ENCODE results near the gene FAM177A1. TPM values are rescaled to one million over a fixed set of nuclear protein-coding genes. Genes with fewer than 3 reads are reported as not detected.

FAM177A1 gene
- polyA plus RNA-seq, 1 donor from 2014 or later, result 124 TPM

DNA sequence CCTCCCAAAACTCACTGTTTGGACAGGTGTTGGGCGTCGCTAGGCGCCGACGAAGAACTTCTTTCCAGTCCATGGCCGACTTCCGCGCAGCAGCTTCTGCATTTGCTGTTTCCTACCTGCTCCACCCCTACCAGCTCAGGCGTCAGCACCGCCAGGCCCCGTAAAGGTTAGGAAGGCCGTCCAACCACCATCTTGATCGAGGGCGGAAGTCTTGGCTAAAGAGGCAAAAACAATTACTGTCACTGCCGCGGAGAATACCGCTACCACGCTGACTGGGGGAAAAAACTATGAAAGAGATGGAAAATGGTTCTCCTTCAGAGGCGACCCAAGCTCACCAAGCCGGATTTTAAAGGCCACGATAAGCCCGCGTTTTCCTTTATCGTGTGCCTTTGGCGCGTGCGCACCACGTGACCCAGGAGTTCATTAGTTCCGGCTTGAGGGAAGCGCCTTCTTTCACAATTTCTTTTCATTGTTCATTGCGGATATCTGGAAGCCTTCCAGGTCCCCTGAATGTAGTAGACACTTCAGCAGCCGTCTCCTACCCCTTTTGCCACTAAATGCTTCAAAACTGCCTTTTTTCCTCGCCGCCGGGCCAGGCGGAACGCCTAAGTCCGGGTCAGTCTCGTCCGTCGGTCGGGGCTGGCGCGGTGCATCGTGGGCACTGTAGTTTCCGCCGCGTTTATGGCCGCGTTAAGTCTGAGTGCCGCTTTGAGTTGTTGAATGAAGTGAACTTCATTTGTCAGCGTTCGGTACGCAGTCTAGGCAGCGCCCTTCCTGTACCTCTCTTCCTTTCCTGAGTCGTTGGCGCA, 76.0 kb downstream of the FAM177A1 start, which contains the start of the genes PPP2R3C and PRORP:
TSS of gene PPP2R3C (minus strand) at position 104 of the 809 bp plus-strand sequence. CDS start at position 73, 31 bp downstream.
TSS of gene PRORP (plus strand) at position 666 of the 809 bp plus-strand sequence. CDS start 694 bp downstream, outside the sequence.
- H3F3A ChIP-seq (ENCODE audit: insufficient read depth, low read length, poor library complexity, severe bottlenecking), result no peaks in the 10 kb centered on the region
- H4K20me1 ChIP-seq (ENCODE audit: insufficient read depth), result no peaks in the 10 kb centered on the region
- no peaks in the 10 kb centered on the region for H3K9me3 ChIP-seq (ENCODE audit: low read length)
- peak within 1 kb of the TSS; percentile 81 for H3K4me3 ChIP-seq (ENCODE audit: low read length)
- H3K36me3 ChIP-seq (ENCODE audit: insufficient read depth, low read length), result no peaks in the 10 kb centered on the region
- peak within 1 kb of the TSS; percentile 76 for H3K9ac ChIP-seq (ENCODE audit: low read length)
- peak within 1 kb of the TSS; percentile 98 for H3K4me2 ChIP-seq (ENCODE audit: low read length)
- H3K9me2 ChIP-seq (ENCODE audit: insufficient read depth, low read length), result no peaks in the 10 kb centered on the region
- TF ChIP-seq EP300 (conservative IDR thresholded peaks at IDR 0.05; ENCODE audit: poor library complexity, severe bottlenecking) (peak; percentile 29), EZH2 (IDR thresholded peaks at IDR 0.05; ENCODE audit: borderline replicate concordance, insufficient read depth, low read length, poor library complexity, severe bottlenecking) (no peak), POLR2AphosphoS5 (IDR thresholded peaks at IDR 0.05) (peak; percentile 43), TAF1 (IDR thresholded peaks at IDR 0.05; ENCODE audit: low read depth) (no peak), RAD21 (conservative IDR thresholded peaks at IDR 0.05) (peak; percentile 24), MXI1 (conservative IDR thresholded peaks at IDR 0.05; ENCODE audit: poor library complexity, severe bottlenecking) (peak; percentile 95), SMC3 (conservative IDR thresholded peaks at IDR 0.05; ENCODE audit: poor library complexity) (peak; percentile 29)
- TF ChIP-seq, protein P1, sequence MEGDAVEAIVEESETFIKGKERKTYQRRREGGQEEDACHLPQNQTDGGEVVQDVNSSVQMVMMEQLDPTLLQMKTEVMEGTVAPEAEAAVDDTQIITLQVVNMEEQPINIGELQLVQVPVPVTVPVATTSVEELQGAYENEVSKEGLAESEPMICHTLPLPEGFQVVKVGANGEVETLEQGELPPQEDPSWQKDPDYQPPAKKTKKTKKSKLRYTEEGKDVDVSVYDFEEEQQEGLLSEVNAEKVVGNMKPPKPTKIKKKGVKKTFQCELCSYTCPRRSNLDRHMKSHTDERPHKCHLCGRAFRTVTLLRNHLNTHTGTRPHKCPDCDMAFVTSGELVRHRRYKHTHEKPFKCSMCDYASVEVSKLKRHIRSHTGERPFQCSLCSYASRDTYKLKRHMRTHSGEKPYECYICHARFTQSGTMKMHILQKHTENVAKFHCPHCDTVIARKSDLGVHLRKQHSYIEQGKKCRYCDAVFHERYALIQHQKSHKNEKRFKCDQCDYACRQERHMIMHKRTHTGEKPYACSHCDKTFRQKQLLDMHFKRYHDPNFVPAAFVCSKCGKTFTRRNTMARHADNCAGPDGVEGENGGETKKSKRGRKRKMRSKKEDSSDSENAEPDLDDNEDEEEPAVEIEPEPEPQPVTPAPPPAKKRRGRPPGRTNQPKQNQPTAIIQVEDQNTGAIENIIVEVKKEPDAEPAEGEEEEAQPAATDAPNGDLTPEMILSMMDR (IDR thresholded peaks at IDR 0.05; ENCODE audit: poor library complexity, severe bottlenecking), result no peak
- TF ChIP-seq, protein P2, sequence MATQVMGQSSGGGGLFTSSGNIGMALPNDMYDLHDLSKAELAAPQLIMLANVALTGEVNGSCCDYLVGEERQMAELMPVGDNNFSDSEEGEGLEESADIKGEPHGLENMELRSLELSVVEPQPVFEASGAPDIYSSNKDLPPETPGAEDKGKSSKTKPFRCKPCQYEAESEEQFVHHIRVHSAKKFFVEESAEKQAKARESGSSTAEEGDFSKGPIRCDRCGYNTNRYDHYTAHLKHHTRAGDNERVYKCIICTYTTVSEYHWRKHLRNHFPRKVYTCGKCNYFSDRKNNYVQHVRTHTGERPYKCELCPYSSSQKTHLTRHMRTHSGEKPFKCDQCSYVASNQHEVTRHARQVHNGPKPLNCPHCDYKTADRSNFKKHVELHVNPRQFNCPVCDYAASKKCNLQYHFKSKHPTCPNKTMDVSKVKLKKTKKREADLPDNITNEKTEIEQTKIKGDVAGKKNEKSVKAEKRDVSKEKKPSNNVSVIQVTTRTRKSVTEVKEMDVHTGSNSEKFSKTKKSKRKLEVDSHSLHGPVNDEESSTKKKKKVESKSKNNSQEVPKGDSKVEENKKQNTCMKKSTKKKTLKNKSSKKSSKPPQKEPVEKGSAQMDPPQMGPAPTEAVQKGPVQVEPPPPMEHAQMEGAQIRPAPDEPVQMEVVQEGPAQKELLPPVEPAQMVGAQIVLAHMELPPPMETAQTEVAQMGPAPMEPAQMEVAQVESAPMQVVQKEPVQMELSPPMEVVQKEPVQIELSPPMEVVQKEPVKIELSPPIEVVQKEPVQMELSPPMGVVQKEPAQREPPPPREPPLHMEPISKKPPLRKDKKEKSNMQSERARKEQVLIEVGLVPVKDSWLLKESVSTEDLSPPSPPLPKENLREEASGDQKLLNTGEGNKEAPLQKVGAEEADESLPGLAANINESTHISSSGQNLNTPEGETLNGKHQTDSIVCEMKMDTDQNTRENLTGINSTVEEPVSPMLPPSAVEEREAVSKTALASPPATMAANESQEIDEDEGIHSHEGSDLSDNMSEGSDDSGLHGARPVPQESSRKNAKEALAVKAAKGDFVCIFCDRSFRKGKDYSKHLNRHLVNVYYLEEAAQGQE (IDR thresholded peaks at IDR 0.05; ENCODE audit: borderline replicate concordance), result peak; percentile 61
- no peaks in the 10 kb centered on the region for H3K27me3 ChIP-seq (ENCODE audit: insufficient read depth, low read depth, low read length)
- H2AFZ ChIP-seq (ENCODE audit: low read depth, low read length), result peak within 1 kb of the TSS; percentile 90
- H3K27ac ChIP-seq (ENCODE audit: low read length), result peak within 1 kb of the TSS; percentile 85
- peaks cover 25% of the 10 kb centered on the region for H3K79me2 ChIP-seq (replicated peaks; ENCODE audit: insufficient read depth, low read length)

DNA sequence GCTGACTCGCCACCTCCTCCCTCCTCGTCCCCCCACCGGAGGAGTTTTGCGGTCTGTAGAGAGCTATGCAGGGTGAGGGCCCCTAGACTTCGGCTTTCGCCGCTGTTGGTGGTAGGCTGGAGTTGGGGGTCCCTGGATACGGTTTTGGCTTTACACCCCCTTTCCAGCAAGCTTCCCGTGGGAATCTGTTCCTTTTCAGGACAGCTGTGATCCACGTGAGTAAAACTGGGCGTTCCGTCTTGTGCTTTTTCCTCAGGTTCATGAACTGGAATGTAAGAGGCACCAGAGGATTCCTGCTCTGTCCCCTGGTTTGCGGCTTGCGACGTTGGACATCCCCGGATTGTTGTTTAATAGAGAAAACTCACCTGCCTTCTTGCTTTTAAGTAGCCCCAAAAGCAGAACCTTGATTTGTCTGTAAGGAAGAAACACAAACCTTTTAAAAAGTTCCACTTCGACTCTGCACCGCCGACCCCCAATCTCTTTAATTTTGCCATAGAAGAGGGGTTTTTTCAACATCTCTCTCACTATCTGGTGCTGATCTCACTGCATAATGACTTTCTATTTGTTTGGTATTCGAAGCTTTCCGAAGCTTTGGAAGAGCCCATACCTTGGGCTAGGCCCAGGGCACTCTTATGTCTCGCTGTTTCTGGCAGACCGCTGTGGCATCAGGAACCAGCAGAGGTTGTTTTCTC, 76.8 kb downstream of the FAM177A1 start:
- Histone ChIP-seq H3K27me3 (ENCODE audit: insufficient read depth, low read depth, low read length) (no peaks in the 10 kb centered on the region), H3F3A (ENCODE audit: insufficient read depth, low read length, poor library complexity, severe bottlenecking) (no peaks in the 10 kb centered on the region), H3K4me3 (ENCODE audit: low read length) (peak overlapping the region; percentile 81), H2AFZ (ENCODE audit: low read depth, low read length) (peak overlapping the region; percentile 90), H3K4me2 (ENCODE audit: low read length) (peak overlapping the region; percentile 98), H3K79me2 (replicated peaks; ENCODE audit: insufficient read depth, low read length) (peaks cover 25% of the 10 kb centered on the region), H4K20me1 (ENCODE audit: insufficient read depth) (no peaks in the 10 kb centered on the region), H3K9ac (ENCODE audit: low read length) (peak overlapping the region; percentile 76), H3K27ac (ENCODE audit: low read length) (peak overlapping the region; percentile 85), H3K9me2 (ENCODE audit: insufficient read depth, low read length) (no peaks in the 10 kb centered on the region), H3K36me3 (ENCODE audit: insufficient read depth, low read length) (no peaks in the 10 kb centered on the region), H3K9me3 (ENCODE audit: low read length) (no peaks in the 10 kb centered on the region)
- TF ChIP-seq TAF1 (IDR thresholded peaks at IDR 0.05; ENCODE audit: low read depth) (no peak), POLR2AphosphoS5 (IDR thresholded peaks at IDR 0.05) (no peak), MXI1 (conservative IDR thresholded peaks at IDR 0.05; ENCODE audit: poor library complexity, severe bottlenecking) (no peak), EZH2 (IDR thresholded peaks at IDR 0.05; ENCODE audit: borderline replicate concordance, insufficient read depth, low read length, poor library complexity, severe bottlenecking) (no peak), SMC3 (conservative IDR thresholded peaks at IDR 0.05; ENCODE audit: poor library complexity) (no peak)
- TF ChIP-seq, protein P1 (IDR thresholded peaks at IDR 0.05; ENCODE audit: poor library complexity, severe bottlenecking), result no peak
- TF ChIP-seq, protein P2 (IDR thresholded peaks at IDR 0.05; ENCODE audit: borderline replicate concordance), result no peak

Measured in neural cell (in vitro differentiated cells).